Neuronal stem cell (in vitro differentiated cells): ENCODE data around the gene KRTAP10-1.
"Not testable (repeated sequence)": the region's sequence is repeated elsewhere in the genome, so short reads cannot be mapped to it uniquely, and the experiment has no call there.

Experiments used
- DNase-seq: peaks from one replicate; pipeline ENCODE4 v3.0.0-alpha.2; 2013; ENCODE audit warnings: low spot score
- H2AFZ ChIP-seq: one replicate; pipeline ENCODE4 v1.6.1; 2013; ENCODE audit warnings: mild to moderate bottlenecking, low read length, inconsistent platforms
- H2AK5ac ChIP-seq: 2 replicates; pipeline ENCODE4 v1.6.1; 2013; ENCODE audit warnings: low read depth, mild to moderate bottlenecking, inconsistent platforms, low read length, moderate library complexity, mixed read lengths
- H2BK120ac ChIP-seq: 2 replicates; pipeline ENCODE4 v1.6.1; 2013; ENCODE audit warnings: low read depth, mild to moderate bottlenecking, inconsistent platforms, low read length, moderate library complexity, mixed read lengths
- H2BK12ac ChIP-seq: one replicate; pipeline ENCODE4 v1.6.1; 2013; ENCODE audit warnings: low read length, inconsistent platforms
- H2BK15ac ChIP-seq: 2 replicates; pipeline ENCODE4 v1.6.1; 2013; ENCODE audit warnings: mild to moderate bottlenecking, low read length, inconsistent platforms, mixed read lengths
- H2BK5ac ChIP-seq: one replicate; pipeline ENCODE4 v1.6.1; 2013; ENCODE audit warnings: inconsistent platforms, mild to moderate bottlenecking, low read length, moderate library complexity
- H3K14ac ChIP-seq: one replicate; pipeline ENCODE4 v1.6.1; 2013; ENCODE audit warnings: low read length, inconsistent platforms
- H3K18ac ChIP-seq: 2 replicates; pipeline ENCODE4 v1.6.1; 2013; ENCODE audit warnings: low read length, inconsistent platforms
- H3K23ac ChIP-seq: 2 replicates; pipeline ENCODE4 v1.6.1; 2013; ENCODE audit warnings: low read depth, mild to moderate bottlenecking, mixed read lengths, low read length, inconsistent platforms; ENCODE audit not compliant: poor library complexity
- H3K27ac ChIP-seq: replicated peaks from 3 replicates; pipeline ENCODE4 v1.5.1; 2013; ENCODE audit warnings: low read length, inconsistent platforms
- H3K27me3 ChIP-seq, 3 experiments: 2 replicates each; pipeline ENCODE4 v1.6.1; 2013; ENCODE audit warnings: low read length in 3 of 3, mild to moderate bottlenecking in 2 of 3, inconsistent platforms in 1 of 3, low read depth in 1 of 3, mixed read lengths in 1 of 3, moderate library complexity in 1 of 3; ENCODE audit not compliant: control insufficient read depth in 3 of 3, insufficient read depth in 3 of 3
- H3K36me3 ChIP-seq, 2 donors: replicated peaks in 1 of 2; 2 replicates each; pipeline ENCODE4 v1.6.1; 2013; ENCODE audit warnings: low read length in 2 of 2; ENCODE audit not compliant: control insufficient read depth in 2 of 2, insufficient read depth in 2 of 2
- H3K4ac ChIP-seq: 2 replicates; pipeline ENCODE4 v1.6.1; 2013; ENCODE audit warnings: inconsistent platforms, mild to moderate bottlenecking, low read length, moderate library complexity
- H3K4me1 ChIP-seq, 2 donors: 1 replicate in 1 of 2; 2 replicates in 1 of 2; pipeline ENCODE4 v1.6.1; 2013; ENCODE audit warnings: low read length in 2 of 2, low read depth in 1 of 2; ENCODE audit not compliant: control insufficient read depth in 2 of 2, insufficient read depth in 1 of 2
- H3K4me2 ChIP-seq: one replicate; pipeline ENCODE4 v1.6.1; 2013; ENCODE audit warnings: mild to moderate bottlenecking, low read length, inconsistent platforms; ENCODE audit not compliant: insufficient read depth, poor library complexity, severe bottlenecking
- H3K4me3 ChIP-seq, 2 donors: 2 replicates each; pipeline ENCODE4 v1.5.1; 2013; ENCODE audit warnings: low read length in 2 of 2, mild to moderate bottlenecking in 2 of 2, inconsistent platforms in 1 of 2, moderate library complexity in 1 of 2
- H3K79me1 ChIP-seq: one replicate; pipeline ENCODE4 v1.6.1; 2013; ENCODE audit warnings: low read depth, mild to moderate bottlenecking, inconsistent platforms, low read length, moderate library complexity
- H3K9ac ChIP-seq: one replicate; pipeline ENCODE4 v1.6.1; 2013; ENCODE audit warnings: mild to moderate bottlenecking, low read depth, low read length, inconsistent platforms; ENCODE audit not compliant: poor library complexity
- H3K9me3 ChIP-seq, 2 donors: replicated peaks in 1 of 2; 2 replicates each; pipeline versions ENCODE3 to v1.6.1; 2013; ENCODE audit warnings: low read length in 2 of 2, mild to moderate bottlenecking in 2 of 2, inconsistent platforms in 1 of 2, low read depth in 1 of 2, mixed read lengths in 1 of 2, moderate library complexity in 1 of 2; ENCODE audit not compliant: control insufficient read depth in 2 of 2, insufficient read depth in 1 of 2
- H4K8ac ChIP-seq: one replicate; pipeline ENCODE4 v1.6.1; 2013; ENCODE audit warnings: low read depth, mild to moderate bottlenecking, inconsistent platforms, low read length, moderate library complexity
- H4K91ac ChIP-seq: one replicate; pipeline ENCODE4 v1.6.1; 2013; ENCODE audit warnings: low read length, low read depth, mild to moderate bottlenecking, inconsistent platforms; ENCODE audit not compliant: poor library complexity
- WGBS, 2 donors: extraction: QIAGEN DNeasy Blood & Tissue Kit; methylation state at CpG; one replicate each; pipeline ENCODE4 v1.1.7; 2013; ENCODE audit warnings: missing lambda C conversion rate in 2 of 2, mixed read lengths in 1 of 2; ENCODE audit not compliant: insufficient read length in 2 of 2, insufficient replicate concordance in 1 of 2; ENCODE audit errors: extremely low coverage in 2 of 2; 5-methylcytosine and 5-hydroxymethylcytosine counted together

Gene KRTAP10-1

GRCh38 chr21:44575307-44576024, 35.5 kb upstream of the KRTAP10-1 start:
- H3K4me1 ChIP-seq: peaks cover 0 to 5% of the 10 kb centered on the region in 2 donors
- peak overlapping the region; percentile 52 for H3K23ac ChIP-seq
- no peak overlapping the region for H2BK15ac ChIP-seq
- H3K9ac ChIP-seq: no peak overlapping the region
- H2BK5ac ChIP-seq: no peak overlapping the region
- no peak overlapping the region for H3K27ac ChIP-seq
- H4K8ac ChIP-seq: no peak overlapping the region
- peak overlapping the region; percentile 32 for H3K18ac ChIP-seq
- H2AFZ ChIP-seq: no peak overlapping the region
- peaks cover 13% of the 10 kb centered on the region in 2 donors for H3K9me3 ChIP-seq
- no peak overlapping the region for H2BK12ac ChIP-seq
- H2BK120ac ChIP-seq: no peak overlapping the region
- DNase-seq: no peak
- no peak overlapping the region for H3K4ac ChIP-seq
- no peak overlapping the region for H4K91ac ChIP-seq
- no peaks in the 10 kb centered on the region for H3K27me3 ChIP-seq
- WGBS, 2 donors: no CpG with 5 or more reads among the region's 20 CpGs
- H3K4me2 ChIP-seq: no peak overlapping the region
- H3K4me3 ChIP-seq: no peak overlapping the region
- no peaks in the 10 kb centered on the region for H3K36me3 ChIP-seq
- H3K14ac ChIP-seq: no peak overlapping the region
- no peaks in the 10 kb centered on the region for H3K79me1 ChIP-seq
- peak overlapping the region; percentile 18 for H2AK5ac ChIP-seq

GRCh38 chr21:44574457-44575306, 34.7 kb upstream of the KRTAP10-1 start:
- no peak overlapping the region for H4K8ac ChIP-seq
- peak overlapping the region; percentile 22 for H2BK12ac ChIP-seq
- no peak overlapping the region for H3K27ac ChIP-seq

DNA sequence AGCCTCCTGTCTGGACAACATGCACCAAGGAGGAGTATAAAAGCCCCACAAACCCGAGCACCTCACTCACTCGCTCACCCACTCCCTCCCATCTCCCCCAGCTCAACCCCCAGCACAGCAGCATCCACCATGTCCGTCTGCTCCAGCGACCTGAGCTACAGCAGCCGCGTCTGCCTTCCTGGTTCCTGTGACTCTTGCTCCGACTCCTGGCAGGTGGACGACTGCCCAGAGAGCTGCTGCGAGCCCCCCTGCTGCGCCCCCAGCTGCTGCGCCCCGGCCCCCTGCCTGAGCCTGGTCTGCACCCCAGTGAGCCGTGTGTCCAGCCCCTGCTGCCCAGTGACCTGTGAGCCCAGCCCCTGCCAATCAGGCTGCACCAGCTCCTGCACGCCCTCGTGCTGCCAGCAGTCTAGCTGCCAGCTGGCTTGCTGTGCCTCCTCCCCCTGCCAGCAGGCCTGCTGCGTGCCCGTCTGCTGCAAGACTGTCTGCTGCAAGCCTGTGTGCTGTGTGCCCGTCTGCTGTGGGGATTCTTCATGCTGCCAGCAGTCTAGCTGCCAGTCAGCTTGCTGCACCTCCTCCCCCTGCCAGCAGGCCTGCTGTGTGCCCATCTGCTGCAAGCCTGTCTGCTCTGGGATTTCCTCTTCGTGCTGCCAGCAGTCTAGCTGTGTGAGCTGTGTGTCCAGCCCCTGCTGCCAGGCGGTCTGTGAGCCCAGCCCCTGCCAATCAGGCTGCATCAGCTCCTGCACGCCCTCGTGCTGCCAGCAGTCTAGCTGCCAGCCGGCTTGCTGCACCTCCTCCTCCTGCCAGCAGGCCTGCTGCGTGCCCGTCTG, 33.8 kb upstream of the KRTAP10-1 start, which contains the start of gene KRTAP10-4:
Gene KRTAP10-4 (plus strand): TSS at position 100 of the 827 bp plus-strand sequence. CDS start 30 bp downstream, at position 130.
- H2BK120ac ChIP-seq, H3K4me2 ChIP-seq, H4K91ac ChIP-seq, H3K27me3 ChIP-seq, H3K4ac ChIP-seq, H3K4me1 ChIP-seq, H2AFZ ChIP-seq, H3K4me3 ChIP-seq, H3K36me3 ChIP-seq, H2BK5ac ChIP-seq, H3K27ac ChIP-seq, DNase-seq, H3K79me1 ChIP-seq: not testable (repeated sequence)
- Histone ChIP-seq H2AK5ac (peak within 1 kb of the TSS; percentile 82), H2BK15ac (peak within 1 kb of the TSS; percentile 45), H3K9ac (peak within 1 kb of the TSS; percentile 70), H3K23ac (peak within 1 kb of the TSS; percentile 80), H3K18ac (peak within 1 kb of the TSS; percentile 67), H2BK12ac (peak within 1 kb of the TSS; percentile 82), H3K9me3 (peaks cover 13% of the 10 kb centered on the region in 2 donors), H3K14ac (peak within 1 kb of the TSS; percentile 94), H4K8ac (peak within 1 kb of the TSS; percentile 32)
- WGBS, 2 donors: no CpG with 5 or more reads among the region's 25 CpGs

More at GRCh38 chr21:44574457-44575306, 34.7 kb upstream of the KRTAP10-1 start:
- H3K4ac ChIP-seq: no peak overlapping the region
- H3K79me1 ChIP-seq: no peaks in the 10 kb centered on the region
- H2BK5ac ChIP-seq: no peak overlapping the region
- peak overlapping the region; percentile 59 for H3K18ac ChIP-seq
- H2AK5ac ChIP-seq: no peak overlapping the region
- no peak overlapping the region for H2BK120ac ChIP-seq
- H3K27me3 ChIP-seq: no peaks in the 10 kb centered on the region
- H3K36me3 ChIP-seq: no peaks in the 10 kb centered on the region
- peak overlapping the region; percentile 94 for H3K14ac ChIP-seq
- H3K4me1 ChIP-seq: peaks cover 0 to 5% of the 10 kb centered on the region in 2 donors
- peak overlapping the region; percentile 80 for H3K23ac ChIP-seq
- no peak for DNase-seq
- H3K9ac ChIP-seq: peak overlapping the region; percentile 70
- no peak overlapping the region for H3K4me3 ChIP-seq
- H4K91ac ChIP-seq: no peak overlapping the region
- peaks cover 13% of the 10 kb centered on the region in 2 donors for H3K9me3 ChIP-seq
- no peak overlapping the region for H2BK15ac ChIP-seq
- WGBS, 2 donors: no CpG with 5 or more reads among the region's 21 CpGs
- no peak overlapping the region for H3K4me2 ChIP-seq
- no peak overlapping the region for H2AFZ ChIP-seq
